PC-9 (cell line): Measurements from ENCODE around the gene FOXE1. TPM values are rescaled to one million over a fixed set of nuclear protein-coding genes. Genes with fewer than 3 reads are reported as not detected.

Source experiments
- BruUV-seq: library from RNA; stranded (reverse); fragments of 400-500 nt; replicated peaks from 2 replicates; lab custom pipeline; 2021; lab: Mats Ljungman, UMichigan
- CTCF ChIA-PET: fragments of 300-600 bp; sonication (Branson Sonifier 250); formaldehyde crosslinking; loops from one replicate; lab custom pipeline; 2022; ENCODE audit warnings: antibody characterized with exemption; lab: Charles Lee
- POLR2A ChIA-PET: fragments of 300-600 bp; sonication (Branson Sonifier 250); formaldehyde crosslinking; loops from one replicate; lab custom pipeline; 2022; ENCODE audit warnings: antibody characterized with exemption; ENCODE audit not compliant: unreplicated experiment; lab: Charles Lee
- DNase-seq, 2 experiments: peaks; one replicate each; pipeline versions ENCODE4 v3.0.0 to v3.0.0-alpha.2; 2015 to 2022; ENCODE audit warnings: mixed read lengths in 1 of 2
- H2AFZ ChIP-seq: fragments of 200-600 bp; sonication (generic); 2 replicates; pipeline ENCODE4 v1.8.1; 2017; ENCODE audit warnings: antibody characterized with exemption
- H3F3A ChIP-seq: fragments of 200-600 bp; sonication (generic); 2 replicates; pipeline ENCODE4 v1.8.1; 2017; ENCODE audit warnings: antibody characterized with exemption, mild to moderate bottlenecking, low read depth; ENCODE audit not compliant: insufficient read depth
- H3K27ac ChIP-seq: fragments of 200-600 bp; sonication (generic); 2 replicates; pipeline ENCODE4 v1.6.1; 2016; ENCODE audit warnings: mixed run types
- H3K27me3 ChIP-seq: fragments of 200-600 bp; sonication (generic); 2 replicates; pipeline ENCODE4 v1.6.1; 2016; ENCODE audit warnings: low read depth, mixed run types; ENCODE audit not compliant: insufficient read depth
- H3K36me3 ChIP-seq: fragments of 200-600 bp; sonication (generic); 2 replicates; pipeline ENCODE4 v1.6.1; 2016; ENCODE audit warnings: low read depth, mixed run types
- H3K4me1 ChIP-seq: fragments of 200-600 bp; sonication (generic); replicated peaks from 2 replicates; pipeline ENCODE4 v1.6.1; 2016; ENCODE audit warnings: mixed run types; ENCODE audit not compliant: insufficient read depth
- H3K4me2 ChIP-seq: fragments of 200-600 bp; sonication (generic); 2 replicates; pipeline ENCODE4 v1.6.1; 2017; ENCODE audit warnings: mixed run types
- H3K4me3 ChIP-seq: fragments of 200-600 bp; sonication (generic); 2 replicates; pipeline ENCODE4 v1.6.1; 2016; ENCODE audit warnings: mixed run types
- H3K79me2 ChIP-seq: fragments of 200-600 bp; sonication (generic); 2 replicates; pipeline ENCODE4 v1.6.1; 2017; ENCODE audit warnings: low read depth, mixed run types
- H3K9me2 ChIP-seq: fragments of 200-600 bp; sonication (generic); 2 replicates; pipeline ENCODE4 v1.8.1; 2017; ENCODE audit warnings: mild to moderate bottlenecking; ENCODE audit not compliant: insufficient read depth
- H3K9me3 ChIP-seq: fragments of 200-600 bp; sonication (generic); 2 replicates; pipeline ENCODE4 v1.8.1; 2016; ENCODE audit warnings: low read depth; ENCODE audit not compliant: insufficient read depth
- H4K20me1 ChIP-seq: fragments of 200-600 bp; sonication (generic); 2 replicates; pipeline ENCODE4 v1.8.1; 2017; ENCODE audit not compliant: insufficient read depth
- CTCF ChIP-seq: fragments of 200-600 bp; sonication (generic); conservative IDR thresholded peaks from 2 replicates; pipeline ENCODE4 v1.6.1; 2017; ENCODE audit warnings: mixed run types, antibody characterized with exemption, mild to moderate bottlenecking, moderate library complexity
- EZH2 ChIP-seq: fragments of 200-600 bp; sonication (generic); IDR thresholded peaks from 2 replicates; pipeline ENCODE4 v1.8.0; 2017; ENCODE audit warnings: antibody characterized with exemption, low read depth
- intact Hi-C: fragments of 100-400 bp; cut with micrococcal nuclease; formaldehyde crosslinking; loops from one replicate; pipeline ENCODE4 v1.10.0; 2022; ENCODE audit not compliant: unreplicated experiment
- total RNA-seq: library from RNA; stranded (reverse); gene quantifications from 2 replicates; pipeline ENCODE4 v1.2.3, GENCODE V29; 2021

Gene FOXE1
- total RNA-seq, 1 experiment from 2014 or later = 5.7 TPM

GRCh38 chr9:97892421-97892820 is 39.4 kb downstream of the FOXE1 start:
- ChIA-PET CTCF (interaction anchor here (0.6 kb wide), 1 partner anchor 47 kb away, joined by 4 read pairs; no protein-coding TSS in a partner anchor), POLR2A (no interaction called here)
- Histone ChIP-seq H3K4me1 (0 out of 2 replicates have a peak, but pooled peaks cover 6% of the 10 kb centered on the region), H3K36me3 (no peaks in the 10 kb centered on the region), H4K20me1 (no peaks in the 10 kb centered on the region), H3K9me2 (no peaks in the 10 kb centered on the region), H3K27me3 (no peaks in the 10 kb centered on the region), H3K4me2 (no peak overlapping the region), H3F3A (0 out of 2 replicates have a peak, but pooled peaks cover 4% of the 10 kb centered on the region), H3K4me3 (no peak overlapping the region), H3K27ac (no peak overlapping the region), H3K79me2 (no peaks in the 10 kb centered on the region), H2AFZ (no peak overlapping the region), H3K9me3 (no peaks in the 10 kb centered on the region)
- intact Hi-C loops = no loop called here
- TF ChIP-seq CTCF = peak; percentile 25; the same call in 1 of the 2 replicates
- TF ChIP-seq EZH2 = no peak
- no TSS peak for BruUV-seq
- no peak for DNase-seq

GRCh38 chr9:97895211-97895610 is 42.2 kb downstream of the FOXE1 start:
- no peaks in the 10 kb centered on the region for H3K9me2 ChIP-seq
- H3K79me2 ChIP-seq = no peaks in the 10 kb centered on the region
- POLR2A ChIA-PET = no interaction called here
- H3K9me3 ChIP-seq = no peaks in the 10 kb centered on the region
- no peak for TF ChIP-seq EZH2
- no peak for TF ChIP-seq CTCF
- H3K4me1 ChIP-seq = no peaks in the 10 kb centered on the region
- CTCF ChIA-PET = no interaction called here
- intact Hi-C loops = no loop called here
- no TSS peak for BruUV-seq
- no peak overlapping the region for H3K4me3 ChIP-seq
- no peak for DNase-seq
- no peak overlapping the region for H3K4me2 ChIP-seq
- H3F3A ChIP-seq = 0 out of 2 replicates have a peak, but pooled peaks cover 4% of the 10 kb centered on the region
- H3K36me3 ChIP-seq = no peaks in the 10 kb centered on the region
- H2AFZ ChIP-seq = no peak overlapping the region
- no peaks in the 10 kb centered on the region for H4K20me1 ChIP-seq
- no peak overlapping the region for H3K27ac ChIP-seq
- no peaks in the 10 kb centered on the region for H3K27me3 ChIP-seq

- no peak overlapping the region for H3K4me2 ChIP-seq
- no peak; the same call in 1 of the 2 replicates for TF ChIP-seq CTCF
- TF ChIP-seq EZH2 = no peak
- ChIA-PET CTCF (no interaction called here), POLR2A (interaction anchor here (0.8 kb wide), 1 partner anchor 181 kb away, joined by 5 read pairs; no protein-coding TSS in a partner anchor)
- H3F3A ChIP-seq = 0 out of 2 replicates have a peak, but pooled peaks cover under 1% of the 10 kb centered on the region
- no peak overlapping the region for H3K4me3 ChIP-seq
- H3K27ac ChIP-seq = no peak overlapping the region
- no TSS peak for BruUV-seq
- H3K4me1 ChIP-seq = no peaks in the 10 kb centered on the region
- H4K20me1 ChIP-seq = no peaks in the 10 kb centered on the region
- no peaks in the 10 kb centered on the region for H3K36me3 ChIP-seq
- H3K79me2 ChIP-seq = no peaks in the 10 kb centered on the region
- no peak for DNase-seq
- H3K27me3 ChIP-seq = no peaks in the 10 kb centered on the region
- no peaks in the 10 kb centered on the region for H3K9me2 ChIP-seq
- H2AFZ ChIP-seq = no peak overlapping the region
- no peaks in the 10 kb centered on the region for H3K9me3 ChIP-seq
- intact Hi-C loops = no loop called here
Observed at GRCh38 chr9:97895695-97896332, 42.8 kb downstream of the FOXE1 start.
